Hepatocyte (in vitro differentiated cells): Measurements from ENCODE around the gene VAV1. TPM values are rescaled to one million over a fixed set of nuclear protein-coding genes. Genes with fewer than 3 reads are reported as not detected.

Source experiments
- DNase-seq: peaks from one replicate; pipeline ENCODE4 v3.0.0-alpha.2; 2016; ENCODE audit warnings: low spot score
- H2AFZ ChIP-seq: fragments of 200-600 bp; sonication (generic); 2 replicates; pipeline ENCODE4 v1.6.0; 2016; ENCODE audit warnings: antibody characterized with exemption, mild to moderate bottlenecking
- H3K27ac ChIP-seq: fragments of 200-600 bp; sonication (generic); 2 replicates; pipeline ENCODE4 v1.5.1; 2016; ENCODE audit warnings: mild to moderate bottlenecking
- H3K27me3 ChIP-seq: fragments of 200-600 bp; sonication (generic); 2 replicates; pipeline ENCODE4 v1.6.1; 2016
- H3K36me3 ChIP-seq: fragments of 200-600 bp; sonication (generic); replicated peaks from 2 replicates; pipeline ENCODE4 v1.5.1; 2016; ENCODE audit warnings: low read depth; ENCODE audit not compliant: insufficient read depth
- H3K4me1 ChIP-seq: fragments of 200-600 bp; sonication (generic); 2 replicates; pipeline ENCODE4 v1.5.1; 2016; ENCODE audit warnings: mild to moderate bottlenecking, moderate library complexity; ENCODE audit not compliant: insufficient read depth
- H3K4me2 ChIP-seq: fragments of 200-600 bp; sonication (generic); 2 replicates; pipeline ENCODE4 v1.6.0; 2016
- H3K4me3 ChIP-seq: fragments of 200-600 bp; sonication (generic); 2 replicates; pipeline ENCODE4 v1.5.1; 2016; ENCODE audit warnings: mild to moderate bottlenecking
- H3K79me2 ChIP-seq: fragments of 200-600 bp; sonication (generic); 2 replicates; pipeline ENCODE4 v1.6.0; 2017; ENCODE audit warnings: mild to moderate bottlenecking
- H3K9me2 ChIP-seq: fragments of 200-600 bp; sonication (generic); replicated peaks from 2 replicates; pipeline ENCODE4 v1.6.0; 2017; ENCODE audit warnings: mild to moderate bottlenecking; ENCODE audit not compliant: insufficient read depth
- H3K9me3 ChIP-seq: fragments of 200-600 bp; sonication (generic); 2 replicates; pipeline ENCODE4 v1.5.1; 2016; ENCODE audit warnings: low read depth, mild to moderate bottlenecking
- H4K20me1 ChIP-seq: fragments of 200-600 bp; sonication (generic); 2 replicates; pipeline ENCODE4 v1.6.0; 2016; ENCODE audit warnings: mild to moderate bottlenecking; ENCODE audit not compliant: insufficient read depth, poor library complexity, severe bottlenecking
- CTCF ChIP-seq: fragments of 200-600 bp; sonication (generic); IDR thresholded peaks from 2 replicates; pipeline ENCODE4 v1.5.1; 2016; ENCODE audit warnings: antibody characterized with exemption, mild to moderate bottlenecking; ENCODE audit not compliant: poor library complexity
- EZH2 ChIP-seq: fragments of 200-600 bp; sonication (generic); IDR thresholded peaks from 2 replicates; pipeline ENCODE4 v1.6.1; 2016; ENCODE audit warnings: antibody characterized with exemption, mild to moderate bottlenecking, borderline replicate concordance
- EZH2phosphoT487 ChIP-seq: fragments of 200-600 bp; sonication (generic); IDR thresholded peaks from one replicate; pipeline ENCODE4 v1.6.1; 2018; ENCODE audit warnings: antibody characterized with exemption, mild to moderate bottlenecking, low read depth, moderate library complexity; ENCODE audit not compliant: unreplicated experiment, severe bottlenecking
- WGBS: methylation state at CpG from one replicate; pipeline ENCODE4 v1.1.6; 2016; ENCODE audit warnings: low lambda C conversion rate; ENCODE audit errors: missing lambda C conversion rate; 5-methylcytosine and 5-hydroxymethylcytosine counted together
- polyA plus RNA-seq: library from polyadenylated mRNA; unstranded; fragments of >200 nt; fragmentation: Nextera tagmentation; extraction: Ambion mirVana; gene quantifications from 2 replicates; pipeline ENCODE4 v1.2.1, GENCODE V29; 2016
- total RNA-seq: library from RNA; depleted of rRNA; stranded (reverse); fragments of >200 nt; gene quantifications from 2 replicates; pipeline ENCODE4 v1.2.3, GENCODE V29; 2014

Gene VAV1
- total and polyA plus RNA-seq, 2 experiments from 2014 or later = 0.23 TPM; not detected in 1

GRCh38 chr19:6821639-6822310, 49.3 kb downstream of the VAV1 start:
- no peak for DNase-seq
- H3K27ac ChIP-seq = no peak overlapping the region
- H3K79me2 ChIP-seq = no peaks in the 10 kb centered on the region
- H3K4me3 ChIP-seq = no peak overlapping the region
- no peaks in the 10 kb centered on the region for H3K4me1 ChIP-seq
- H3K9me3 ChIP-seq = no peaks in the 10 kb centered on the region
- 92% methylated on average over 16 of the region's 17 CpGs for WGBS
- H2AFZ ChIP-seq = no peak overlapping the region
- TF ChIP-seq CTCF (no peak), EZH2 (no peak), EZH2phosphoT487 (no peak)
- no peaks in the 10 kb centered on the region for H3K27me3 ChIP-seq
- H4K20me1 ChIP-seq = no peaks in the 10 kb centered on the region
- H3K9me2 ChIP-seq = no peaks in the 10 kb centered on the region
- H3K36me3 ChIP-seq = no peaks in the 10 kb centered on the region
- H3K4me2 ChIP-seq = no peak overlapping the region

GRCh38 chr19:6822311-6822670, 49.8 kb downstream of the VAV1 start:
- Histone ChIP-seq H3K9me2 (no peaks in the 10 kb centered on the region), H3K4me2 (no peak overlapping the region), H3K4me3 (no peak overlapping the region), H4K20me1 (no peaks in the 10 kb centered on the region), H3K9me3 (no peaks in the 10 kb centered on the region), H3K27me3 (no peaks in the 10 kb centered on the region), H2AFZ (no peak overlapping the region), H3K4me1 (no peaks in the 10 kb centered on the region), H3K27ac (no peak overlapping the region), H3K79me2 (no peaks in the 10 kb centered on the region), H3K36me3 (no peaks in the 10 kb centered on the region)
- 88% methylated on average over 14 of the region's 25 CpGs for WGBS
- TF ChIP-seq CTCF = no peak
- TF ChIP-seq EZH2phosphoT487 = no peak
- no peak for TF ChIP-seq EZH2
- DNase-seq = no peak

GRCh38 chr19:6825076-6825774, 52.7 kb downstream of the VAV1 start:
- Histone ChIP-seq H3K9me3 (no peaks in the 10 kb centered on the region), H3K27me3 (no peaks in the 10 kb centered on the region), H2AFZ (no peak overlapping the region), H3K36me3 (no peaks in the 10 kb centered on the region), H3K4me3 (no peak overlapping the region), H3K4me1 (no peaks in the 10 kb centered on the region), H4K20me1 (no peaks in the 10 kb centered on the region), H3K79me2 (no peaks in the 10 kb centered on the region), H3K9me2 (no peaks in the 10 kb centered on the region), H3K27ac (no peak overlapping the region), H3K4me2 (no peak overlapping the region)
- no peak for DNase-seq
- WGBS = 89% methylated on average over 12 of the region's 12 CpGs
- TF ChIP-seq EZH2 (no peak), EZH2phosphoT487 (no peak), CTCF (no peak)
